GM18858 (cell line): Measurements from ENCODE around the gene GRIN2C.
A peak's percentile ranks its signal among the peaks of the same experiment; 100 is the strongest.
"Not testable (repeated sequence)": the region's sequence is repeated elsewhere in the genome, so short reads cannot be mapped to it uniquely, and the experiment has no call there.

Source experiments
- ATAC-seq: cut with Tn5 transposase; IDR thresholded peaks from one replicate; pipeline ENCODE4 v1.9.1; 2021; ENCODE audit not compliant: unreplicated experiment

Gene GRIN2C

GRCh38 chr17:74881073-74881472 lies 21.4 kb upstream of the GRIN2C start:
- ATAC-seq: no peak

- ATAC-seq: no peak
Observed at GRCh38 chr17:74879308-74879707, 19.6 kb upstream of the GRIN2C start.

DNA sequence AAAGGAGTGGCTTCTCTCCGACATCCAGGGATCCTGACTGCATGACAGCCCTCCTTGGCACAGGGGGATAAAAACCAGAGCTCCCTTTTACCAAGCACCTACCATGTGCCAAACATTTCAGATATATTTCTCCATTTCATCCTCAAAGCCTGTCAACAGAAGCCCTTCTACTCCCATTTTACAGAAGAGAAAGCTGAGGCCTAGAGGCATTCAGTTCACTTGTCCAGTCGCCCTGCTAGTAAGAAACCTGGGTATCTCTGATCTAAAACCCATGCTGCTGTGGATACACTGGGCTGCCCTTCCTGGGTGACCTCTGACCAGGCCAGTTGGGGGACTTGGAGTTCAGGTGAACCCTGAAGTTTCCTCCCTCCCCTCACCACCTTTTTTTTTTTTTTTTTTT lies 19.0 kb upstream of the GRIN2C start:
- ATAC-seq: no peak

DNA sequence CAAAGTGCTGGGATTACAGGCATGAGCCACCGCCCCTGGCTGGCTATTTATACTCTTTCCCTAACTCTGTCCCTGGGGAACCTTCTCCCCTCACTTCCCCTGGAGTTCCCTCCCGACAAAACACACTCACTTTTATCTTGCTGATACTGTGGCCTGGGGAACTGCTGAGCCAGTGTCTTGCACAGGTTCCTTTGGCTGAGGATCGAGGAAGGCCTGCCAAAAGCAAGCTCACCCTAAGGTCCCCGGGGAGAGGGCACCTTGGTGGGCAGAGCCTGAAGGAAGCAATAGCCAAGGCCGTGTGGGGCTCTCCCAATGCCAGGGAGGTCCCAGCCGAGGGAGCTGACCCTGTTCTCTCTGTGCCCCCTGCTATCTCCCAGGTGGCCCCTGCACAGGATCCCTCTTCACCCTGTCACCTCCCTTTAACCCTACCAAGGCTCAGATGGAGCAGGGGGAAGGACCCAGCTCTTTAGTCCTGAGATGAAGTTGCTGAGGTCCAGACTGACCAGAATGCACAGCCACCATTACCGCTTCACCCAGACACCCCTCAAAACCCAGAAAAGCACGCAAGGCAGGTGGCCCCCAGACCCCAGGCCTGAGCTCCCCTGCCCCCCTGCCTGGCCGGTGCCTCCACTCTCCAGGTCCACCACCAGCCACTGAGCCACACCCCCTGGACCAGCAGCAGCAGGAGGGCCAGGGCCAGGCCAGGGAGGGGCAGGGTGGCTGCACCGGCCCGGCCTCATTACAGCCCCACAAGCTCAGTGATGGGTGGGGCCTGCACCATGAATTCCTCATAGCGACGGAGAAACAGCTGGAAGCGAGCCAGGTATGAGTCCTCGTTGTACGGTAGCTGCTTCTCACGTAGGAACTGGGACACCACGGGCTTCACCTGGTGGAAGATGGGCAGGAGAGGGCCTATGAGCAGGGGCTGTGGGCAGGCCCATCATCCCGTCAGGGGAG lies 18.2 kb upstream of the GRIN2C start:
- no peak for ATAC-seq

GRCh38 chr17:74875977-74876593 lies 16.4 kb upstream of the GRIN2C start:
- ATAC-seq: no peak

DNA sequence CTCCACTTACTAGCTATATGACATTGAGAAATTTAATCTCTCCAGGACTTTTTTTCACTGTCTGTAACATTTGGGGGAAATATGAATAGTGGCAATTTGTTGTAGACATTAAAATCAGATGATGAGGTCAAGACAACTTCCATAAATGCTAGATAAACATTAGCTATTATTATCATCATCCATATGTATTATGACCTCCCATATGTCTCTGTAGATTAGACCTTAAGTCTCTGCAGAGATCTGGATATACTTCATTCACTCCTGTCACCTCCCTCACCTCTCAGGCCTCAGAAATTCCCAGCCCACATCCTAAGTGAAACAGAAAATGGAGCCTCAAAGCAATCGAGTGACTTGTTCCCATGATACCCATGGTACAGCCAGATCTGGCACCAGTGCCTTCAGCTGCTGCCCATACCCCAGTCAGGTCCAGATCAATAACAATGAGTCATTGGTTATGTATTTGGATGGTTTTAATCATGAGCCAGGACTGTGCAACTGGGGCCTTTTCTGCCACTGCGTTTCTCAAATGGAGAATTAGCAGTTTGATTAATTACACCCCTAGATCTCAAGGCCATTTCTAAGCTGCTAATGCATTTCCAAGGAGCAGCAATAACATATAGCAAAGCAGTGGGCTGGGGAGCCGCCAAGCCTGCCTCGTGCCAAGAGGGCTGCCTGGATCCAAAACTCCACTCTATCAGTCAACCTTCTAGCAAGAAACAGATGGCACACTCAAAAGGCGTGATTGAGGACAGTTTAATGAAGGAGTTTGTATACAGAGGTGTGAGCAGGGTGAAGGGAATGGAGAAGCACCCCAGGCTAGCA lies 15.7 kb upstream of the GRIN2C start:
- no peak for ATAC-seq

DNA sequence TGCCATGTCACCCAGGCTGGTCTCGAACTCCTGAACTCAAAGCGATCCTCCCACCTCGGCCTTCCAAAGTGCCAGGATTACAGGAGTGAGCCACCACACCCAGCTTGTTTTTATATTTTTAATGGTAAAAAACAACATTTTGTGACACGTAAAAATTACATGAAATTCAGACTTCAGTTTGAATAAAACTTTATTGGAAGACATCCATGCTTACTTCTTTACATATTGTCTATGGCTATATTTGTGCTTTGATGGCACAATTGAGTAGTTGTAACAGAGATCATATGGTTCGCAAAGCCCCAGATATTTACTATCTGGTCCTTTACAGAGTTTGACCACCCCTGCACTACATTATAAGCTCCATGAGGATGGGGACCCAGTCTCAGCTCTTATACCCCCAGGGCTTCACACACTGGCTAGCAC lies 14.9 kb upstream of the GRIN2C start:
- no peak for ATAC-seq

- no peak for ATAC-seq
Observed at GRCh38 chr17:74873874-74874614, 14.4 kb upstream of the GRIN2C start.

DNA sequence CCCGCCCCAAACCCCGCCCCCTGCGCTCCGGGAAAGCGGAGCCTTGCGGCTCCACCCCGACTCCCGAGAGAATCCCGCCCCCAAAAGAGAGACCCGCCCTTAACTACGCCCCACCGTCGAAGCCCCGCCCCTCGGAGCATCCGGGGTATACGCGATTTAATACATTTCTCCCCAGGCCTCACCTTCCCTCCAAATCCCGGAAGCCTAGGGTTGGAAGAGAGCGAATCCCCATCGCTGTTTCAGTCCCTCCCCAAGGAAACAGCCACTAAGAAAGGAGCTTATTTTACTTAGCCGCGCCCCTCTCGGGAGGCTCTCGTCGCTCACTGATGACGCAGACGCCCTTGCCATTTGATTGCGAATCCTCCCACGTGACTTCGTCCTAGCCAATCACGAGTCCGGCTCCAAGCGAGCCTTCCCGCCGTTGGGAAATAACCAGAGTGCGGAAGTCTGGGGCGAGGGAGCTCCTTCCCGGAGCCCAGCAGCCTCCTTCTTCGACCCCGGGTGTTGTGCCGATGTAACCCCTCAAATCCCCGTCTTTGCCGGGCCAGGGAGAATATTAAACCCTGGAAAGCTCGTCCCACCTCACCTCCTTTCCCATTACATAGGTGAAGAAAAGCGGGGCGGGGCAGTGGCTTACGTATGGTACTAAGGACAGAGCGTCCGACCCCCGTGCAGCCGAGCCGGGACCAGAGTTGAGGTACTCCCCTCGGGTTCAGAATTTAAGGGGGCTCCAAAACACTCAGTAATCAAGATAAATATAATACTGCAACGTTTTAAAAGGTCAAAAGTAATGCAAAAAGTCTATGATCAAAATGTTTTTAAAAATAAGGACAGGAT lies 13.6 kb upstream of the GRIN2C start:
- peak; percentile 68 for ATAC-seq

DNA sequence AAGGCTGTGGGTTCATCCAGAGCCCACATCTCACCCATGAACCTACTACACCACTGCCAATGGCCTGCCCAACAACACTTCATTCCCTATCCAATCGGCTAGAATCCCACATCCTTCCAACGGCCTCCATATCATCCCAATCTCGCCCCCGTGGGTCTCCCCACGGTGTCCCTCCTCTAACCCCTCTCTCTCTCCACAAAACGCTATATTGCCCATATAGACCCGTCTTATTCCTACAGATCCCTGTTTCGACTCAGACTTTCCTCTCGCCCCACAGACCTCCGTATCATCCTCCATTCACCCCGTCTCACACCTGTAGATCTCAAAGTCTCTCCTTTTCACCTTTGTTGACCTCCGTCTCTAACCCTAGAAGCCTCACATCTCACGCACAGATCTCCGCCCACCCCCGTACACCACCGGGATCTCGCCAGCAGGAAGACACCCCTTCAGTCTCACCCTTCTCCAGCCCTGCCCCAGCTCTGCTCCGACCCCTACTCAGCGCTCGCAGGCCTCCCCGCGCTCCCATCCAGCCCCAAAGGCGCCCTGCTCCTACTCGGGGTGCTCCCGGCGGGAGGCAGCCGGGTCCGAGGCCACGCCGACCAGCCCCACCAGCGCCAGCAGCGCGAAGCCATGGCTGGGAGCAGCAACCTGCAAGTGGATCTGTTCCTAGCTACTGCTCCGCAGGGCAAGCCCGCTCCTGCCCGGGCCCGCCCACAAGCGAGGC lies 12.8 kb upstream of the GRIN2C start, which contains the start of gene FDXR:
Gene FDXR (minus strand): TSS at position 682 of the 724 bp plus-strand sequence. CDS start 50 bp downstream, at position 632.
- ATAC-seq: peak; percentile 40

GRCh38 chr17:74871356-74872076 lies 11.8 kb upstream of the GRIN2C start:
- no peak for ATAC-seq

DNA sequence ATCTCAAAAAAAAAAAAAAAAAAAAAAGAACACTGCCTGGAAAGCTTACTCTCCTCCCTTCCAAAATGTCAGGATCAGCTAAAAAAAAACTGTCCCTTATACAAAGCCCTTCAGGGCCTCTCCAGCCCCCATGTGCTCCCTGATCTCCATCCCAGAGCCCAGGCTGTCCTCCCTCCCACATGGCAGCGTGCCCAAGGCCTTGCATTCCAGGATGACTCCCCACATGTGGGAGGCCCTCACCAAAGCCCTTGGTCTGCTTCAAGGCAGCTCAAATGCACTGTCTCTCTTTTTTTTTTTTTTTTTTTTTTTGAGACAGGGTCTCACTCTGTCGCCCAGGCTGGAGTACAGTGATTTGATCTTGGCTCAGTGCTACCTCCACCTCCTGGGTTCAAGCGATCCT lies 10.8 kb upstream of the GRIN2C start:
- no peak for ATAC-seq

DNA sequence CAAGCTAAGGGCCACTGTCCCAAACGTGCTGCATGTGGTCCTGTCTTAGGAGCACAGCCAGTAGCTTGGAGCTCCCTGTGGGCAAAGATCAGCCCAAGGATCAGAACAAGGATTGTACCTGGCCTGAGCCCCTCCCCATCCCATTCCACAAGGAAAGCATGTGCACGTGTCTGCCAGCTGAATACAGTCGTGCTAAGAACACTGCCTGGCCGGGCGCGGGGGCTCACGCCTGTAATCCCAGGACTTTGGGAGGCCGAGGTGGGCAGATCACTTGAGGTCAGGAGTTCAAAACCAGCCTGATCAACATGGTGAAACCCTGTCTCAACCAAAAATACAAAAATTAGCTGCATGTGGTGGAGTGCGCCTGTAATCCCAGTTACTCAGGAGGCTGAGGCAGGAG lies 10.3 kb upstream of the GRIN2C start:
- ATAC-seq: not testable (repeated sequence)

DNA sequence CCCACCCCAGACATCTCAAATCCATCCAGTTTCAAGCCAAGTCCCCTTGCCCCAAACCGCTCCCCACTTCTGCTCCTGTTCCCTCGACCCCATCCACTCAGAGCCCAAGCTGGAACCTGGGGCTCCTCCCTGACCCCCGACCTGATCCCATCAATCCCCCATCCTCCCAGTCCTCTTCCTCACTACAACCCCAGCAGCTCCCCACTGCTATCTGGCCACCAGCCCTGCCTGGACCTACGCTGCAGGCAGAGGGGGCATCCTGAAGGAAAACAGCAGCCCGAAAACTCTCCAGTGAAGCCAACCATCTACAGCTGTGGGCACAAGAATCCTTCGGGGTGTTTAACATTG lies 9.2 kb upstream of the GRIN2C start:
- ATAC-seq: no peak

DNA sequence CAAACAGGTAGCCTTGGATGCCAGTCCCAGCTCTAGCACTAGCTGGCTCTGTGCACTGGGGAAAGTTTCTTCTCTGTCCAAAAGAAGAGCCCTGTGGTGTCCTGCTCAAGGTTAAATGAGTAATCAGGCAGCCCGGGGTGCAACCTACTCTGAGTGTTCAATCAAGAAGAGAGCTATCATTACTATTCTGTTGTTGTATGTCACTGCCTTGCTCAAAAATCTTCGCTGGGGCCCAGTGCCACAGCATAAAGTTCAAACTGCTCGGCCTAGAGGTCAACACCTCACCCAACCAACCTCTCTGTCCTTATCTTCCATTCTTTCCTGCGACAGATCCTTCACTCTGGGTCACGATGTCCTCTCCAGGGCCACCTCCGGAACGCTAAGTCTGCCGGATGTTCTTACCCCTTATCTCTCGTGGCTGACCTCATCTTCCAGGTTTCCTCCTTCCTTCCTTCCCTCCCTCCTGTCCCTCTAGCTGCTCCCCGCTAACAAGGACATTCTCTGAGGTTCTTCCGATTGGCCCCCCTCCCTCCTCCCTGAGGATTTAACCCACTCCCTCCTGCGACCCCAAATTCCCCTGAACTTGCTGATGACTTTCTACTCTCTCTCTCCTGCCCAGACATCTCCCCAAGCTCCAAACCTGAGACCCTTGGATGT lies 8.7 kb upstream of the GRIN2C start:
- ATAC-seq: no peak

DNA sequence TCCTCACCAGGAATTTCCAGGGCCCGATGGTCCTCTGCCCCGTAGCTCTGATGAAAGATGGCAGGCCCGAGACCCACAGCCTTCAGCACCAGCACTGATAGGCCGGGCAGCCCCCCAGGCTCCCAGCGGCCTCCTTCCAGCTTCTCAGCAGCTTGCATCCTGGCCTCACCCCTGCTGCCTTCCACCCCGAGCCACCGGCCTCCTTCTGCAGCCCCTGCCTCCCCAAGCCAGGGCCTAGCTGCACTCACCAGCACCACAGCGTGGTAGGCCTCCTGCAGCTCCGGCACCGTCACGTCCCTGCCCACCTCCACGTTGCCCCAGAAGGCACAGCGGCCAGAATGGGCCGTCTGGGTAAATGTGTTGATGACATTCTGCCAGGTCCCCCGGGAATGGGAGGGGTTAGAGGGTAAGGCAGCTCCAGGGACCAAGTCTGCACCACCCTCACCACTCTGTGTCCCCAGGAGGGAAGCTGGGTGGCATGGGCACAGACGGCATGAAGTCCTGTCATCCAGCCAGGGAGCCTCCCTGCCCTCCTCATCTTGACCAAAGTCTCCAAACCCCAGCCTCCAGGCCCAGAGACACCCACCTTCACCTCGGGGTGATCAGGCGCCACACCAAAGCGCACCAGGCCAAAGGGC lies 6.6 kb upstream of the GRIN2C start:
- ATAC-seq: no peak

DNA sequence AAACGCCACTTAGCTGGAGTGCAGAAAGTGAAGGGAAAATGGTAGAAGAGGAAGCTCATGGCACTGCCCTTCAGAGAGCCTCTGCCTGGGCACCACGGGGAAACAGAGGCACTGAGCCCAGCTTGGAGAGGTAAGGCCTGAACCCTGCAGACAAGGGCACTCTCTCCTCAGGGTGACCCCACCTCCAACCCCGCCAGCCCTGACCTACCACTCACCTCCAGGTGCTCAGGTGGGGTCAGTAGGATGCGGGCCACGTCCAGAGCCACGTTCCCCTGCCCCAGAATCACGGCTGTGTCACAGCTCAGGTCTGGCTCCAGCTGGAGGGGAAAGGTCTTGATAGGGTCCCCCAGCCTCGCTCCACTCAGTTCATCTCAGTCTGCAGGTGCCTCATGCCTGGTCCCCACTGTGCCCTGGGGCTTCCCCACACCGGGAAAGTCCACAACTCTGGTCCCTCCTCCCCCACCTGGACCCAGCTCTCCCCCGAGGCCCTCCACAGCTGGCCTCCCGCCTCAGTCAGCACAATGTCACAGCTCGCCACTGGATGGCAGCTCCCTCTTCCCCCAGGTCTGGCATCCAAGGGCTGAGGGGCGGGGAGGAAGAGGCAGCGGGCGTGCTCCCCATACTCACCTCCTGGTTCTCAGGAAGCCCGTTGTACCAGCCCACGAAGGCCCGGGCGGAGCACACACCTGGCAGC lies 6.0 kb upstream of the GRIN2C start:
- ATAC-seq: no peak
